SK-N-SH (cell line): ENCODE data around the gene KRT3. TPM values are rescaled to one million over a fixed set of nuclear protein-coding genes. Genes with fewer than 3 reads are reported as not detected.

ENCODE experiments used
- CTCF ChIA-PET: fragments of 300-600, 350-600 bp; formaldehyde crosslinking; extraction: SDS; loops from one replicate; lab custom pipeline; 2021; lab: Yijun Ruan, JAX
- POLR2A ChIA-PET: fragments of 350-600 bp; sonication (Branson Sonifier 250); formaldehyde crosslinking; extraction: SDS; loops from one replicate; lab custom pipeline; 2020; ENCODE audit warnings: antibody characterized with exemption, inconsistent platforms; lab: Yijun Ruan, JAX
- DNase-seq: peaks from one replicate; pipeline ENCODE4 v3.0.0; 2012
- H2AFZ ChIP-seq: fragments of 200-600 bp; sonication (generic); 2 replicates; pipeline ENCODE4 v1.8.1; 2016; ENCODE audit warnings: antibody characterized with exemption, mild to moderate bottlenecking, low read depth
- H3F3A ChIP-seq: fragments of 200-600 bp; sonication (generic); replicated peaks from 2 replicates; pipeline ENCODE3; 2016; ENCODE audit warnings: antibody characterized with exemption, mild to moderate bottlenecking; ENCODE audit not compliant: insufficient read depth
- H3K27ac ChIP-seq, 2 experiments: fragments of 200-500 bp in 1 of 2; fragments of 200-600 bp in 1 of 2; sonication (Bioruptor generic) in 1 of 2; sonication (generic), shearing (Covaris generic) in 1 of 2; 2 replicates each; pipeline versions ENCODE4 v1.5.1 to v1.6.1; 2014 to 2016; ENCODE audit warnings: low read depth in 2 of 2, inconsistent platforms in 1 of 2, low read length in 1 of 2, mild to moderate bottlenecking in 1 of 2, mixed read lengths in 1 of 2
- H3K27me3 ChIP-seq: fragments of 200-600 bp; sonication (generic), shearing (Covaris generic); 2 replicates; pipeline ENCODE4 v1.6.1; 2016; ENCODE audit warnings: mixed run types; ENCODE audit not compliant: insufficient read depth
- H3K36me3 ChIP-seq, 2 experiments: fragments of 200-500 bp in 1 of 2; fragments of 200-600 bp in 1 of 2; sonication (Bioruptor generic) in 1 of 2; sonication (generic) in 1 of 2; replicated peaks in 1 of 2; 2 replicates each; pipeline versions ENCODE3 to v1.5.1; 2014 to 2016; ENCODE audit warnings: low read length in 1 of 2, mild to moderate bottlenecking in 1 of 2; ENCODE audit not compliant: insufficient read depth in 2 of 2, control insufficient read depth in 1 of 2
- H3K4me1 ChIP-seq, 2 experiments: fragments of 200-500 bp in 1 of 2; fragments of 200-600 bp in 1 of 2; sonication (Bioruptor generic) in 1 of 2; sonication (generic), shearing (Covaris generic) in 1 of 2; 2 replicates each; pipeline versions ENCODE4 v1.5.1 to v1.6.1; 2014 to 2016; ENCODE audit warnings: low read depth in 1 of 2, low read length in 1 of 2, mixed run types in 1 of 2; ENCODE audit not compliant: insufficient read depth in 2 of 2, control insufficient read depth in 1 of 2
- H3K4me2 ChIP-seq: fragments of 200-600 bp; sonication (generic), shearing (Covaris generic); 2 replicates; pipeline ENCODE4 v1.6.1; 2017; ENCODE audit warnings: mixed run types
- H3K4me3 ChIP-seq, 2 experiments: fragments of 200-500 bp in 1 of 2; fragments of 200-600 bp in 1 of 2; sonication (Bioruptor generic) in 1 of 2; sonication (generic), shearing (Covaris generic) in 1 of 2; 2 replicates each; pipeline versions ENCODE4 v1.5.1 to v1.8.1; 2014 to 2016; ENCODE audit warnings: low read depth in 2 of 2, inconsistent platforms in 1 of 2, low read length in 1 of 2, mild to moderate bottlenecking in 1 of 2, mixed read lengths in 1 of 2, moderate library complexity in 1 of 2
- H3K79me2 ChIP-seq: fragments of 200-600 bp; sonication (generic); 2 replicates; pipeline ENCODE4 v1.8.1; 2017; ENCODE audit warnings: mild to moderate bottlenecking; ENCODE audit not compliant: insufficient read depth
- H3K9ac ChIP-seq: fragments of 200-600 bp; sonication (generic); 2 replicates; pipeline ENCODE4 v1.6.1; 2017; ENCODE audit warnings: mixed run types
- H3K9me2 ChIP-seq: fragments of 200-600 bp; sonication (generic); 2 replicates; pipeline ENCODE4 v1.6.1; 2017; ENCODE audit warnings: mixed run types
- H3K9me3 ChIP-seq: fragments of 200-600 bp; sonication (generic); 2 replicates; pipeline ENCODE4 v1.6.1; 2017; ENCODE audit warnings: mixed run types, mild to moderate bottlenecking, moderate library complexity
- H4K20me1 ChIP-seq: fragments of 200-600 bp; sonication (generic); 2 replicates; pipeline ENCODE4 v1.6.1; 2017; ENCODE audit warnings: mild to moderate bottlenecking, mixed run types; ENCODE audit not compliant: insufficient read depth
- EP300 ChIP-seq, 2 experiments: IDR thresholded peaks; 2 replicates each; pipeline versions ENCODE4 v1.4.0 to v1.6.1; 2012; ENCODE audit warnings: borderline replicate concordance in 1 of 2, low read depth in 1 of 2, low read length in 1 of 2
- EZH2phosphoT487 ChIP-seq: fragments of 200-600 bp; sonication (generic); IDR thresholded peaks from 2 replicates; pipeline ENCODE4 v1.6.1; 2017; ENCODE audit warnings: low read depth, mixed run types, mild to moderate bottlenecking, antibody characterized with exemption, moderate library complexity, borderline replicate concordance
- FOSL2 ChIP-seq: IDR thresholded peaks from 2 replicates; pipeline ENCODE4 v1.4.0; 2012; ENCODE audit warnings: low read depth, mild to moderate bottlenecking, moderate library complexity, borderline replicate concordance
- GATA2 ChIP-seq: sonication (generic); formaldehyde crosslinking; IDR thresholded peaks from 2 replicates; pipeline ENCODE4 v1.5.0; 2020; ENCODE audit warnings: mild to moderate bottlenecking, missing genetic modification reagents
- MEF2A ChIP-seq: IDR thresholded peaks from 2 replicates; pipeline ENCODE4 v1.4.0; 2012; ENCODE audit warnings: low read depth, borderline replicate concordance
- NFIC ChIP-seq: IDR thresholded peaks from 2 replicates; pipeline ENCODE4 v1.4.0; 2012; ENCODE audit warnings: borderline replicate concordance
- POLR2AphosphoS5 ChIP-seq: IDR thresholded peaks from 2 replicates; pipeline ENCODE4 v1.6.1; 2012; ENCODE audit warnings: low read depth, low read length
- RCOR1 ChIP-seq: fragments of 150-350 bp; IDR thresholded peaks from 2 replicates; pipeline ENCODE4 v1.6.1; 2017; ENCODE audit warnings: antibody characterized with exemption, low read length
- RFX5 ChIP-seq: IDR thresholded peaks from 2 replicates; pipeline ENCODE4 v1.6.1; 2012; ENCODE audit warnings: mild to moderate bottlenecking, improper control_type of control experiment, low read length
- USF2 ChIP-seq: fragments of 150-350 bp; IDR thresholded peaks from 2 replicates; pipeline ENCODE4 v1.6.1; 2017; ENCODE audit warnings: antibody characterized with exemption, low read length, low read depth, borderline replicate concordance
- YY1 ChIP-seq: IDR thresholded peaks from 2 replicates; pipeline ENCODE4 v1.4.0; 2012; ENCODE audit warnings: low read depth, mild to moderate bottlenecking
- ZBTB33 ChIP-seq: IDR thresholded peaks from 2 replicates; pipeline ENCODE4 v1.4.0; 2012; ENCODE audit warnings: low read depth, borderline replicate concordance
- polyA plus RNA-seq, 3 experiments: library from polyadenylated mRNA; depleted of rRNA; stranded (reverse); fragments of >200 nt; gene quantifications; 2 replicates each; pipeline ENCODE4 v1.2.3, GENCODE V29; 2012
- small RNA-seq, 7 experiments: library from RNA; depleted of rRNA; stranded (forward); fragments of <200 nt; gene quantifications; one replicate each; pipeline ENCODE3, GENCODE V24; 2012

The KRT3 gene
- polyA plus RNA-seq, 1 of the 3 experiments (the other 2 are of a cell fraction): not detected

GRCh38 chr12:52740584-52740983 lies 55.3 kb downstream of the KRT3 start:
- POLR2A ChIA-PET: no interaction called here
- no peak for TF ChIP-seq EZH2phosphoT487
- no peak for TF ChIP-seq EP300 (IDR thresholded peaks at IDR 0.05; ENCODE audit: borderline replicate concordance in 1 of 2, low read depth in 1 of 2, low read length in 1 of 2)
- no peak for TF ChIP-seq USF2
- no peak for TF ChIP-seq ZBTB33
- TF ChIP-seq NFIC: no peak
- TF ChIP-seq GATA2: no peak
- no peak for TF ChIP-seq FOSL2
- TF ChIP-seq RCOR1: no peak
- H2AFZ ChIP-seq: no peak overlapping the region
- H3K4me2 ChIP-seq: no peak overlapping the region
- no peaks in the 10 kb centered on the region for H3F3A ChIP-seq
- H3K27me3 ChIP-seq: no peaks in the 10 kb centered on the region; the same call in 1 of the 2 replicates
- no peaks in the 10 kb centered on the region for H3K9me2 ChIP-seq
- no peak overlapping the region for H3K4me3 ChIP-seq
- CTCF ChIA-PET: interaction anchor here (1.2 to 1.4 kb wide), 2 partner anchors 130 to 349 kb away, joined by 3 read pairs; no protein-coding TSS in a partner anchor
- H3K9me3 ChIP-seq: no peaks in the 10 kb centered on the region
- no peak overlapping the region for H3K27ac ChIP-seq
- H3K36me3 ChIP-seq: no peaks in the 10 kb centered on the region
- no peaks in the 10 kb centered on the region for H4K20me1 ChIP-seq
- peak; percentile 26 for DNase-seq
- no peaks in the 10 kb centered on the region for H3K4me1 ChIP-seq
- H3K9ac ChIP-seq: no peak overlapping the region
- no peaks in the 10 kb centered on the region for H3K79me2 ChIP-seq

- H3K36me3 ChIP-seq: no peaks in the 10 kb centered on the region
- DNase-seq: no peak
- H3K27ac ChIP-seq: no peak overlapping the region
- no peaks in the 10 kb centered on the region for H3K9me3 ChIP-seq
- H3F3A ChIP-seq: no peaks in the 10 kb centered on the region
- no peaks in the 10 kb centered on the region for H4K20me1 ChIP-seq
- TF ChIP-seq ZBTB33 (no peak), MEF2A (no peak), RFX5 (no peak), YY1 (no peak), POLR2AphosphoS5 (no peak)
- TF ChIP-seq, all 33 proteins: peak for 0
- Histone ChIP-seq H3K4me3 (no peak overlapping the region), H2AFZ (no peak overlapping the region), H3K79me2 (no peaks in the 10 kb centered on the region), H3K9me2 (no peaks in the 10 kb centered on the region), H3K4me2 (no peak overlapping the region), H3K27me3 (0 out of 2 replicates have a peak, but pooled peaks cover 3% of the 10 kb centered on the region), H3K9ac (no peak overlapping the region), H3K4me1 (no peaks in the 10 kb centered on the region)
- CTCF ChIA-PET: interaction anchor here (1.2 to 1.4 kb wide), 2 partner anchors 131 to 349 kb away, joined by 3 read pairs; no protein-coding TSS in a partner anchor
- POLR2A ChIA-PET: no interaction called here
Measured at GRCh38 chr12:52739963-52740362, 56.0 kb downstream of the KRT3 start.

Small RNA genes lying within 50 kb of the gene (small RNA-seq; reads per million reads assigned to genes)
- gene AC107016.2: 0 reads per million in 7 experiments

Other genes with a start within 250 kb of the KRT3 start
- not detected in 2 replicates for gene KRT71, start 243.0 kb downstream of the KRT3 start, polyA plus RNA-seq (2012; rRNA removed)
- gene KRT74, start 222.3 kb downstream of the KRT3 start, polyA plus RNA-seq (2012; rRNA removed): not detected in 2 replicates
- not detected in 2 replicates for gene KRT72, start 194.7 kb downstream of the KRT3 start, polyA plus RNA-seq (2012; rRNA removed)
- not detected in 2 replicates for gene KRT73, start 177.6 kb downstream of the KRT3 start, polyA plus RNA-seq (2012; rRNA removed)
- not detected in 2 replicates for gene KRT2, start 143.9 kb downstream of the KRT3 start, polyA plus RNA-seq (2012; rRNA removed)
- gene KRT1, start 115.7 kb downstream of the KRT3 start, polyA plus RNA-seq (2012; rRNA removed): not detected in 2 replicates
- not detected in 2 replicates for gene KRT77, start 92.6 kb downstream of the KRT3 start, polyA plus RNA-seq (2012; rRNA removed)
- not detected in 2 replicates for gene KRT76, start 18.8 kb downstream of the KRT3 start, polyA plus RNA-seq (2012; rRNA removed)
- gene KRT4, start 18.0 kb upstream of the KRT3 start, polyA plus RNA-seq (2012; rRNA removed): not detected in 2 replicates
- gene KRT79, start 38.2 kb upstream of the KRT3 start, polyA plus RNA-seq (2012; rRNA removed): not detected in 2 replicates
- not detected in 2 replicates for gene KRT78, start 52.9 kb upstream of the KRT3 start, polyA plus RNA-seq (2012; rRNA removed)
- gene KRT8, start 109.0 kb upstream of the KRT3 start, polyA plus RNA-seq (2012; rRNA removed): 47.7 and 49.4 TPM in 2 replicates
- 332 and 351 TPM in 2 replicates for gene KRT18, start 153.0 kb upstream of the KRT3 start, polyA plus RNA-seq (2012; rRNA removed)
- 267 and 292 TPM in 2 replicates for gene EIF4B, start 210.3 kb upstream of the KRT3 start, polyA plus RNA-seq (2012; rRNA removed)